ENCODE data around the gene MORN1.

GRCh38 chr1:2407166-2407990, 16.0 kb upstream of the MORN1 start:
- no peak for TF ChIP-seq CTCF (IDR thresholded peaks at IDR 0.05)
- TF ChIP-seq MAX (IDR thresholded peaks at IDR 0.05; ENCODE audit: low read depth): no peak
- TF ChIP-seq EZH2phosphoT487 (IDR thresholded peaks at IDR 0.05; ENCODE audit: borderline replicate concordance, low read depth): no peak
- no peak for TF ChIP-seq EP300 (IDR thresholded peaks at IDR 0.05; ENCODE audit: borderline replicate concordance in 1 of 2, low read depth in 1 of 2, low read length in 1 of 2)
- TF ChIP-seq USF2 (IDR thresholded peaks at IDR 0.05; ENCODE audit: borderline replicate concordance, low read depth, low read length): no peak
- no peak for TF ChIP-seq YY1 (IDR thresholded peaks at IDR 0.05; ENCODE audit: low read depth)

Measured in SK-N-SH (cell line).